Gastrocnemius medialis (tissue), 4 donors: ENCODE measurements around the gene PDE4B. TPM values are rescaled to one million over a fixed set of nuclear protein-coding genes. Genes with fewer than 3 reads are reported as not detected.

Experiments
- ATAC-seq, 2 donors: fragments of 150-250 bp; one replicate each; pipeline ENCODE4 v1.9.1; 2016
- DNase-seq, 2 donors: peaks; one replicate each; pipeline ENCODE4 v3.0.0-alpha.2; 2019
- H3K27ac ChIP-seq, 4 donors: fragments of 200-600 bp; sonication (generic); 1 replicate in 1 of 4; 2 replicates in 3 of 4; pipeline ENCODE4 v1.5.1; 2016 to 2018; ENCODE audit warnings: mild to moderate bottlenecking in 2 of 4, moderate library complexity in 1 of 4
- H3K27me3 ChIP-seq, 3 donors: fragments of 200-600 bp; sonication (generic) in 2 of 3; 1 replicate in 1 of 3; 2 replicates in 2 of 3; pipeline versions ENCODE4 v1.5.1 to v1.6.0; 2016 to 2019; ENCODE audit warnings: mild to moderate bottlenecking in 1 of 3, moderate library complexity in 1 of 3
- H3K36me3 ChIP-seq, 2 donors: fragments of 200-600 bp; sonication (generic) in 1 of 2; one replicate each; pipeline ENCODE4 v1.5.1; 2017 to 2018
- H3K4me1 ChIP-seq, 2 donors: fragments of 200-600 bp; sonication (generic) in 1 of 2; one replicate each; pipeline ENCODE4 v1.5.1; 2016 to 2017; ENCODE audit warnings: mild to moderate bottlenecking in 2 of 2
- H3K4me3 ChIP-seq, 4 donors: fragments of 200-600 bp; sonication (generic) in 3 of 4; 1 replicate in 1 of 4; 2 replicates in 3 of 4; pipeline ENCODE4 v1.5.1; 2016 to 2019; ENCODE audit warnings: mild to moderate bottlenecking in 2 of 4
- H3K9me3 ChIP-seq, 3 donors: fragments of 200-600 bp; sonication (generic) in 2 of 3; 1 replicate in 1 of 3; 2 replicates in 2 of 3; pipeline ENCODE4 v1.5.1; 2016 to 2019
- CTCF ChIP-seq, 5 experiments: fragments of 450-650 bp in 3 of 5; fragments of 200-600 bp in 2 of 5; sonication (generic) in 2 of 5; IDR thresholded peaks in 4 of 5; conservative IDR thresholded peaks in 1 of 5; 1 replicate in 4 of 5; 2 replicates in 1 of 5; pipeline ENCODE4 v1.5.1; 2016 to 2019; ENCODE audit warnings: antibody characterized with exemption in 5 of 5, mild to moderate bottlenecking in 3 of 5, moderate library complexity in 3 of 5
- POLR2A ChIP-seq, 2 donors: fragments of 450-650 bp; IDR thresholded peaks; one replicate each; pipeline ENCODE4 v1.6.1; 2017; ENCODE audit warnings: antibody characterized with exemption in 2 of 2, mild to moderate bottlenecking in 2 of 2, moderate library complexity in 2 of 2
- in situ Hi-C, 4 donors: fragments of 200-750 bp; cut with MboI; loops; one replicate each; pipeline versions ENCODE4 v1.15.0 to v1.8.0; 2017; ENCODE audit warnings: low sequenced_read_pairs in 4 of 4
- intact Hi-C: fragments of 100-400 bp; cut with DNase I; formaldehyde crosslinking; loops from one replicate; pipeline ENCODE4 v1.15.1; 2023; ENCODE audit warnings: low total_unique reads
- total RNA-seq, 4 donors: library from RNA; depleted of rRNA; stranded (reverse); fragments of >200 nt; gene quantifications; one replicate each; pipeline versions ENCODE4 v1.1.0 to v1.2.3, GENCODE V29; 2016

The PDE4B gene
- total RNA-seq, 4 donors from 2014 or later = 4.5 to 8.5 (median 7.9) TPM

DNA sequence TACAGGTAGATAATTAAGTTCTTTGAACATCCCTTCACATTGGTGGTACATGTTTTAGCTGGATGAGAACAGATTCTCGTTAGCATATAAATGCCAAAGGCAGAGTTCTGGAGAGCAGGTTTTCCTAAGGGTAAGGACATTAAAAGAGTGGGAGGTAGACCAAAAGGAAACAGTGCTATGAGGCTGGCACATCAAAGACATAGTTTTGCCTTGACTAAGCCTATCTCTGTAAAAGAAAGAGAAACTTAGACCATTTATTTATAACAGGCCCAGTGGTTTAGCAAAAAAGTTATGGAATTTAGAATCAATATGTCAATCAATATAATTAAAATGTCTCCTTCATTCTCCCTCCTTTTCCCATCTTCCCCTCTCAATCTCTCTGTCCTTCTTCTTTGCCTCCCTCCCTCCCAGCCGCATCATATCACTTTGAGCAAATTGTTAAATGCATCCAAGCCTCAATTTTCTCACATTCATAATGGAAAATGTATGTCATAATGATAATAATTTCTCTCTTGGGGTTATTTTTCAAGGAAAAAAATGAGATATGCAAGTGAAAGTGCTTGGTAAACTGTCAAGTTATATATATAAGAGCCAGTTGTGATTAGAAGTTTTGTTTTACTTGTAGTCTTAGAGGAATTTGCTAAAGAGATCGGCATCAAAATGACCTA lies 531.4 kb downstream of the PDE4B start:
- DNase-seq (no peak), ATAC-seq (no peak)
- Histone ChIP-seq H3K27me3 (no peaks in the 10 kb centered on the region), H3K4me3 (no peak overlapping the region), H3K9me3 (no peaks in the 10 kb centered on the region), H3K4me1 (peaks cover 17 to 26% of the 10 kb centered on the region in 2 donors), H3K27ac (no peak overlapping the region), H3K36me3 (no peaks in the 10 kb centered on the region)
- no peak for TF ChIP-seq CTCF (IDR thresholded peaks at IDR 0.05 in 4 of 5, conservative IDR thresholded peaks at IDR 0.05 in 1 of 5)
- no peak for TF ChIP-seq POLR2A (IDR thresholded peaks at IDR 0.05)
- in situ Hi-C loops = no loop called here
- intact Hi-C loops = no loop called here

- Histone ChIP-seq H3K9me3 (no peaks in the 10 kb centered on the region), H3K4me1 (peaks cover 23 to 33% of the 10 kb centered on the region in 2 donors), H3K4me3 (no peak overlapping the region), H3K27me3 (no peaks in the 10 kb centered on the region), H3K36me3 (no peaks in the 10 kb centered on the region), H3K27ac (peak overlapping the region; percentile 86 to 92 (median 90))
- ATAC-seq (no peak), DNase-seq (no peak)
- TF ChIP-seq POLR2A (IDR thresholded peaks at IDR 0.05) (no peak), CTCF (IDR thresholded peaks at IDR 0.05 in 4 of 5, conservative IDR thresholded peaks at IDR 0.05 in 1 of 5) (no peak)
- in situ Hi-C loops = loop anchor here in 2 of 4 donors (5.0 to 25.0 kb wide), 3 partner anchors 68 to 1263 kb away; no protein-coding TSS in a partner anchor
- intact Hi-C loops = no loop called here
Observed at GRCh38 chr1:66325594-66326380, 533.1 kb downstream of the PDE4B start.

GRCh38 chr1:66326867-66327266 lies 534.2 kb downstream of the PDE4B start:
- ATAC-seq (peak; percentile 95 to 96), DNase-seq (peak; percentile 45 to 68)
- Histone ChIP-seq H3K27me3 (no peaks in the 10 kb centered on the region), H3K4me3 (no peak overlapping the region), H3K4me1 (peaks cover 30 to 44% of the 10 kb centered on the region in 2 donors), H3K27ac (peak overlapping the region; percentile 86 to 92 (median 90)), H3K36me3 (no peaks in the 10 kb centered on the region), H3K9me3 (no peaks in the 10 kb centered on the region)
- TF ChIP-seq CTCF (IDR thresholded peaks at IDR 0.05 in 4 of 5, conservative IDR thresholded peaks at IDR 0.05 in 1 of 5) (no peak), POLR2A (IDR thresholded peaks at IDR 0.05) (peak in 1 of 2 donors; percentile 9)
- in situ Hi-C loops (loop anchor here in 2 of 4 donors (5.0 to 25.0 kb wide), 3 partner anchors 70 to 1265 kb away; no protein-coding TSS in a partner anchor), intact Hi-C loops (no loop called here)

DNA sequence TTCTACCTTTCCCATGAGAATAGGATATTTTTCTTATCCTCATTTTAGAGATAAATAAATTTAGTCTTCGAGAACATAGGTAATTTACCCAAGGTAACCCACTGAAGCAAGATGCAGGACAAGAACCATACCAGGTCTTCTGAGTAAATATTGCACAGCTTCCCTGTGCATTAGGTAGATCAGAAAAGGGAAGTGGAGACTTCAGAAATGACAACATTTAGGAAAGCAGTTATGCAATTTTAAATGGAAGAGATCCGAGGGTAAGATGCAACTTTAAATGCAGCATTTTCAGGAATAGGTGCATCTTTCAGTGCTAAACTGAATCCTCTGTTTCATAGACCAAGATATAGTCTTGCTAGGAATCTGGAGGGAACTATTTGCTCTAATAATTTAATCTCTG lies 534.9 kb downstream of the PDE4B start:
- H3K27me3 ChIP-seq = no peaks in the 10 kb centered on the region
- no peaks in the 10 kb centered on the region for H3K36me3 ChIP-seq
- intact Hi-C loops = no loop called here
- no peak overlapping the region for H3K4me3 ChIP-seq
- ATAC-seq (no peak), DNase-seq (no peak)
- H3K9me3 ChIP-seq = no peaks in the 10 kb centered on the region
- TF ChIP-seq POLR2A (IDR thresholded peaks at IDR 0.05) = no peak
- no peak for TF ChIP-seq CTCF (IDR thresholded peaks at IDR 0.05 in 4 of 5, conservative IDR thresholded peaks at IDR 0.05 in 1 of 5)
- H3K4me1 ChIP-seq = peaks cover 30 to 44% of the 10 kb centered on the region in 2 donors
- in situ Hi-C loops = loop anchor here in 2 of 4 donors (5.0 to 25.0 kb wide), 3 partner anchors 70 to 1265 kb away; no protein-coding TSS in a partner anchor
- H3K27ac ChIP-seq = peak overlapping the region; percentile 86 to 92 (median 90)
